GM12878 (cell line): ENCODE results near the gene CLIP2. TPM values are rescaled to one million over a fixed set of nuclear protein-coding genes. Genes with fewer than 3 reads are reported as not detected.

Experiments used
- ATAC-seq: fragments of 200-7000 bp; cut with Tn5 transposase; 3 replicates; pipeline ENCODE4 v1.9.1; 2020; ENCODE audit warnings: mild to moderate bottlenecking, moderate library complexity
- BruUV-seq: library from RNA; stranded (reverse); fragments of 400-500 nt; replicated peaks from 2 replicates; lab custom pipeline; 2021; lab: Mats Ljungman, UMichigan
- CTCF ChIA-PET: fragments of 300-600 bp; sonication (Branson Sonifier 250); formaldehyde crosslinking; extraction: SDS; loops from one replicate; lab custom pipeline; 2021; ENCODE audit warnings: inconsistent platforms; lab: Yijun Ruan, JAX
- POLR2A ChIA-PET: fragments of 350-600 bp; formaldehyde crosslinking; extraction: SDS; loops from one replicate; lab custom pipeline; 2021; ENCODE audit warnings: inconsistent platforms; lab: Charles Lee
- RAD21 ChIA-PET: fragments of 300-600 bp; sonication (Branson Sonifier 250); formaldehyde crosslinking; loops from one replicate; lab custom pipeline; 2023; ENCODE audit warnings: antibody characterized with exemption; ENCODE audit not compliant: unreplicated experiment; lab: Charles Lee
- SMC1A ChIA-PET: fragments of 300-600 bp; sonication (Branson Sonifier 250); formaldehyde crosslinking; loops from one replicate; lab custom pipeline; 2023; ENCODE audit not compliant: unreplicated experiment, uncharacterized antibody; lab: Charles Lee
- DNase-seq: peaks from one replicate; pipeline ENCODE4 v3.0.0-alpha.2; 2011; ENCODE audit warnings: low read depth, low spot score
- FAIRE-seq: peaks from 3 replicates; lab custom pipeline; 2011; peaks lifted over from hg19 to GRCh38; lab: Jason Lieb, UNC
- H2AFZ ChIP-seq: 2 replicates; pipeline ENCODE4 v1.6.0; 2011; ENCODE audit warnings: low read depth, low read length, control low read depth; ENCODE audit not compliant: control insufficient read depth
- H3K27ac ChIP-seq: 2 replicates; pipeline ENCODE4 v1.5.1; 2011; ENCODE audit warnings: control low read depth; ENCODE audit not compliant: control insufficient read depth, insufficient read depth
- H3K27me3 ChIP-seq, 2 experiments: replicated peaks in 1 of 2; 2 replicates each; pipeline versions ENCODE4 v1.6.0 to v1.6.1; 2011; ENCODE audit warnings: low read length in 1 of 2; ENCODE audit not compliant: control insufficient read depth in 2 of 2, insufficient read depth in 2 of 2
- H3K36me3 ChIP-seq, 2 experiments: 2 replicates each; pipeline ENCODE4 v1.5.1; 2011; ENCODE audit warnings: low read length in 1 of 2; ENCODE audit not compliant: control insufficient read depth in 2 of 2, insufficient read depth in 2 of 2
- H3K4me1 ChIP-seq: 2 replicates; pipeline ENCODE4 v1.6.1; 2011; ENCODE audit warnings: mild to moderate bottlenecking, low read length, moderate library complexity, mixed read lengths; ENCODE audit not compliant: control insufficient read depth, insufficient read depth
- H3K4me2 ChIP-seq: 2 replicates; pipeline ENCODE4 v1.6.0; 2011; ENCODE audit warnings: control low read depth; ENCODE audit not compliant: control insufficient read depth, insufficient read depth
- H3K4me3 ChIP-seq: fragments of 200-600 bp; sonication (generic); 2 replicates; pipeline ENCODE4 v1.5.1; 2016
- H3K79me2 ChIP-seq: 2 replicates; pipeline ENCODE4 v1.6.0; 2011; ENCODE audit warnings: low read length; ENCODE audit not compliant: control insufficient read depth, insufficient read depth
- H3K9ac ChIP-seq: 2 replicates; pipeline ENCODE4 v1.8.0; 2011; ENCODE audit warnings: low read length, control low read depth, mixed read lengths; ENCODE audit not compliant: control insufficient read depth, insufficient read depth
- H3K9me3 ChIP-seq: replicated peaks from 3 replicates; pipeline ENCODE4 v1.5.1; 2011; ENCODE audit warnings: mild to moderate bottlenecking, low read length; ENCODE audit not compliant: control insufficient read depth, insufficient read depth
- H4K20me1 ChIP-seq: 2 replicates; pipeline ENCODE4 v1.6.0; 2011; ENCODE audit not compliant: control insufficient read depth, insufficient read depth
- BHLHE40 ChIP-seq, 2 experiments: fragments of 450-650 bp in 1 of 2; IDR thresholded peaks; 2 replicates each; pipeline ENCODE4 v1.6.1; 2011 to 2017; ENCODE audit warnings: low read depth in 2 of 2, borderline replicate concordance in 1 of 2, improper control_type of control experiment in 1 of 2, low read length in 1 of 2, mild to moderate bottlenecking in 1 of 2
- DPF2 ChIP-seq: fragments of 450-650 bp; IDR thresholded peaks from 2 replicates; pipeline ENCODE4 v1.6.1; 2017; ENCODE audit warnings: mild to moderate bottlenecking
- GABPA ChIP-seq: IDR thresholded peaks from 2 replicates; pipeline ENCODE4 v1.6.1; 2014; ENCODE audit warnings: antibody characterized with exemption, low read depth, mild to moderate bottlenecking, inconsistent platforms
- HDAC2 ChIP-seq: fragments of 200-600 bp; sonication (generic); IDR thresholded peaks from 2 replicates; pipeline ENCODE4 v1.6.1; 2017
- HDGF ChIP-seq: fragments of 450-650 bp; IDR thresholded peaks from 2 replicates; pipeline ENCODE4 v1.6.1; 2016; ENCODE audit warnings: antibody characterized with exemption
- IKZF1 ChIP-seq: fragments of 450-650 bp; conservative IDR thresholded peaks from 2 replicates; pipeline ENCODE4 v1.6.1; 2017; ENCODE audit warnings: antibody characterized with exemption, mild to moderate bottlenecking
- KAT2A ChIP-seq: conservative IDR thresholded peaks from 2 replicates; pipeline ENCODE4 v1.6.1; 2011; ENCODE audit warnings: low read depth, low read length; ENCODE audit not compliant: control insufficient read depth
- RUNX3 ChIP-seq: IDR thresholded peaks from 2 replicates; pipeline ENCODE4 v1.6.1; 2012; ENCODE audit warnings: low read length, inconsistent platforms
- WRNIP1 ChIP-seq: IDR thresholded peaks from 2 replicates; pipeline ENCODE4 v1.6.1; 2011; ENCODE audit warnings: low read depth, low read length, improper control_type of control experiment, borderline replicate concordance
- WGBS: methylation state at CpG from one replicate; pipeline ENCODE4 v1.1.6; 2016; ENCODE audit warnings: low lambda C conversion rate; ENCODE audit not compliant: insufficient replicate concordance, insufficient coverage; ENCODE audit errors: missing lambda C conversion rate; 5-methylcytosine and 5-hydroxymethylcytosine counted together
- in situ Hi-C: fragments of 300-500 bp; cut with MboI; formaldehyde crosslinking; loops from 9 replicates; pipeline ENCODE4 v1.14.3; 2018; ENCODE audit warnings: mixed read lengths
- intact Hi-C: fragments of 100-400 bp; cut with micrococcal nuclease; formaldehyde crosslinking; loops from one replicate; pipeline ENCODE4 v1.14.2; 2022; ENCODE audit not compliant: unreplicated experiment
- polyA plus RNA-seq, 11 experiments: library from polyadenylated mRNA; depleted of rRNA in 4 of 11; unstranded in 6 of 11; stranded (reverse) in 5 of 11; fragments of >200 nt; fragmentation: Nextera tagmentation in 4 of 11; fragmentation: Illumina TruSeq in 1 of 11; extraction: Ambion mirVana in 4 of 11; extraction: Trizol in 1 of 11; gene quantifications; 1 replicate in 1 of 11; 2 replicates in 10 of 11; pipeline versions ENCODE4 v1.2.1 to v1.2.3, GENCODE V29; 2011 to 2016; ENCODE audit warnings: inconsistent platforms in 2 of 11, missing spikeins in 2 of 11, low read depth in 1 of 11
- total RNA-seq, 4 experiments: library from RNA; depleted of rRNA in 3 of 4; stranded (reverse); fragments of >200 nt in 3 of 4; fragmentation: Illumina TruSeq in 1 of 4; extraction: Trizol in 1 of 4; gene quantifications; 2 replicates each; pipeline versions ENCODE4 v1.2.1 to v1.2.3, GENCODE V29; 2013 to 2021
- TF ChIP-seq, protein P1 (sequence below): IDR thresholded peaks from 2 replicates; pipeline ENCODE4 v1.6.1; 2011; ENCODE audit warnings: low read depth, low read length, improper control_type of control experiment, borderline replicate concordance
- TF ChIP-seq, protein P2 (sequence below): fragments of 450-650 bp; IDR thresholded peaks from 2 replicates; pipeline ENCODE4 v1.6.1; 2016; ENCODE audit warnings: mild to moderate bottlenecking
- TF ChIP-seq, protein P3 (sequence below): fragments of 450-650 bp; IDR thresholded peaks from 2 replicates; pipeline ENCODE4 v1.6.1; 2017; ENCODE audit warnings: antibody characterized with exemption, mild to moderate bottlenecking, moderate library complexity

CLIP2 gene
- total and polyA plus RNA-seq, 10 of the 15 experiments (the other 5 are each of a cell fraction or from before 2014, with no cell fraction given): 0.26 to 56.3 (median 21.0) TPM

DNA sequence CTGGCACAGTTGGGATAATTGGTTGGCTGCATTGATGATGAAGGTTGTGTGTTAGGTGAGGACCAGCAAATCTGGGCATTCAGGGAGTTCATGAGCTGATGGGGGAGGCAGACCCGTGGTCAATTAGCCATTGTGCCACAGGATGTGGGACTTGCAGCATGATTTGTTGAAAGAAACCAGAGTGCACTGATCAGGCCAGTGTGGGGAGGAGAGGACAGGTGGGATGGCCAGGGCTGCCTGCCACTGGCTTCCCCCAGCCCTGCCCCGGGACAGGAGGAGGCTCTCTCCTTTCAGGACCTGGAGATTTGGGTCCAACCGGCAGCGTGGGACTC, 4.3 kb downstream of the CLIP2 start:
- ChIA-PET SMC1A (interaction anchor here (1.1 to 12.0 kb wide), 6 partner anchors 9 to 87 kb away, joined by 4 to 285 read pairs (median 12); no protein-coding TSS in a partner anchor), CTCF (interaction anchor here (1.3 to 9.2 kb wide), 4 partner anchors 18 to 108 kb away, joined by 3 to 93 read pairs (median 12); partner anchors contain the start of gene LAT2), POLR2A (interaction anchor here (0.7 to 2.3 kb wide), 5 partner anchors 10 to 83 kb away, joined by 3 to 18 read pairs (median 3); partner anchors contain the start of gene LAT2), RAD21 (interaction anchor here (0.7 to 12.0 kb wide), 5 partner anchors 13 to 83 kb away, joined by 3 to 169 read pairs (median 4); no protein-coding TSS in a partner anchor)
- H3K4me3 ChIP-seq: peak overlapping the region; percentile 97
- H3K4me2 ChIP-seq: peak overlapping the region; percentile 85
- H4K20me1 ChIP-seq: peaks cover 3% of the 10 kb centered on the region; the same call in 1 of the 2 replicates
- no peaks in the 10 kb centered on the region for H3K27me3 ChIP-seq
- H3K4me1 ChIP-seq: peaks cover 28% of the 10 kb centered on the region
- peaks cover 88% of the 10 kb centered on the region for H3K79me2 ChIP-seq
- H2AFZ ChIP-seq: peak overlapping the region; percentile 10; the same call in 1 of the 2 replicates
- H3K36me3 ChIP-seq: peaks cover 0 to 5% of the 10 kb centered on the region in 2 experiments; a peak in 2 of 4 replicates
- H3K27ac ChIP-seq: peak overlapping the region; percentile 61
- H3K9ac ChIP-seq: peak overlapping the region; percentile 41
- TF ChIP-seq DPF2 (0 out of 2 replicates have a peak, but pooled peaks have one; percentile 19), BHLHE40 (IDR thresholded peaks at IDR 0.05; ENCODE audit: borderline replicate concordance in 1 of 2, low read depth in 2 of 2, low read length in 1 of 2) (peak in 1 of 2 experiments; percentile 26; a peak in 1 of 4 replicates), KAT2A (no peak), IKZF1 (0 out of 2 replicates have a peak, but pooled peaks have one; percentile 7), HDGF (peak; percentile 23; the same call in 1 of the 2 replicates), GABPA (no peak), HDAC2 (no peak), WRNIP1 (0 out of 2 replicates have a peak, but pooled peaks have one; percentile 67), RUNX3 (0 out of 2 replicates have a peak, but pooled peaks have one; percentile 6)
- TF ChIP-seq, protein P1, sequence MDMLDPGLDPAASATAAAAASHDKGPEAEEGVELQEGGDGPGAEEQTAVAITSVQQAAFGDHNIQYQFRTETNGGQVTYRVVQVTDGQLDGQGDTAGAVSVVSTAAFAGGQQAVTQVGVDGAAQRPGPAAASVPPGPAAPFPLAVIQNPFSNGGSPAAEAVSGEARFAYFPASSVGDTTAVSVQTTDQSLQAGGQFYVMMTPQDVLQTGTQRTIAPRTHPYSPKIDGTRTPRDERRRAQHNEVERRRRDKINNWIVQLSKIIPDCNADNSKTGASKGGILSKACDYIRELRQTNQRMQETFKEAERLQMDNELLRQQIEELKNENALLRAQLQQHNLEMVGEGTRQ: peak; percentile 31; the same call in 1 of the 2 replicates
- TF ChIP-seq, protein P2, sequence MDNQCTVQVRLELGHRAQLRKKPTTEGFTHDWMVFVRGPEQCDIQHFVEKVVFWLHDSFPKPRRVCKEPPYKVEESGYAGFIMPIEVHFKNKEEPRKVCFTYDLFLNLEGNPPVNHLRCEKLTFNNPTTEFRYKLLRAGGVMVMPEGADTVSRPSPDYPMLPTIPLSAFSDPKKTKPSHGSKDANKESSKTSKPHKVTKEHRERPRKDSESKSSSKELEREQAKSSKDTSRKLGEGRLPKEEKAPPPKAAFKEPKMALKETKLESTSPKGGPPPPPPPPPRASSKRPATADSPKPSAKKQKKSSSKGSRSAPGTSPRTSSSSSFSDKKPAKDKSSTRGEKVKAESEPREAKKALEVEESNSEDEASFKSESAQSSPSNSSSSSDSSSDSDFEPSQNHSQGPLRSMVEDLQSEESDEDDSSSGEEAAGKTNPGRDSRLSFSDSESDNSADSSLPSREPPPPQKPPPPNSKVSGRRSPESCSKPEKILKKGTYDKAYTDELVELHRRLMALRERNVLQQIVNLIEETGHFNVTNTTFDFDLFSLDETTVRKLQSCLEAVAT: peak; percentile 64
- TF ChIP-seq, protein P3, sequence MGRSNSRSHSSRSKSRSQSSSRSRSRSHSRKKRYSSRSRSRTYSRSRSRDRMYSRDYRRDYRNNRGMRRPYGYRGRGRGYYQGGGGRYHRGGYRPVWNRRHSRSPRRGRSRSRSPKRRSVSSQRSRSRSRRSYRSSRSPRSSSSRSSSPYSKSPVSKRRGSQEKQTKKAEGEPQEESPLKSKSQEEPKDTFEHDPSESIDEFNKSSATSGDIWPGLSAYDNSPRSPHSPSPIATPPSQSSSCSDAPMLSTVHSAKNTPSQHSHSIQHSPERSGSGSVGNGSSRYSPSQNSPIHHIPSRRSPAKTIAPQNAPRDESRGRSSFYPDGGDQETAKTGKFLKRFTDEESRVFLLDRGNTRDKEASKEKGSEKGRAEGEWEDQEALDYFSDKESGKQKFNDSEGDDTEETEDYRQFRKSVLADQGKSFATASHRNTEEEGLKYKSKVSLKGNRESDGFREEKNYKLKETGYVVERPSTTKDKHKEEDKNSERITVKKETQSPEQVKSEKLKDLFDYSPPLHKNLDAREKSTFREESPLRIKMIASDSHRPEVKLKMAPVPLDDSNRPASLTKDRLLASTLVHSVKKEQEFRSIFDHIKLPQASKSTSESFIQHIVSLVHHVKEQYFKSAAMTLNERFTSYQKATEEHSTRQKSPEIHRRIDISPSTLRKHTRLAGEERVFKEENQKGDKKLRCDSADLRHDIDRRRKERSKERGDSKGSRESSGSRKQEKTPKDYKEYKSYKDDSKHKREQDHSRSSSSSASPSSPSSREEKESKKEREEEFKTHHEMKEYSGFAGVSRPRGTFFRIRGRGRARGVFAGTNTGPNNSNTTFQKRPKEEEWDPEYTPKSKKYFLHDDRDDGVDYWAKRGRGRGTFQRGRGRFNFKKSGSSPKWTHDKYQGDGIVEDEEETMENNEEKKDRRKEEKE: no peak
- in situ Hi-C loops (no loop called here), intact Hi-C loops (loop anchor here (1.0 kb wide), 1 partner anchor 39 kb away; the partner anchor contains the start of gene RFC2)
- WGBS: 3% methylated on average over 4 of the region's 4 CpGs
- peak; percentile 49 for ATAC-seq
- H3K9me3 ChIP-seq: no peaks in the 10 kb centered on the region; the same call in 2 of the 3 replicates
- no peak for DNase-seq
- no peak for FAIRE-seq
- BruUV-seq: no TSS peak
